Measurements from ENCODE around the gene TPT1. TPM values are rescaled to one million over a fixed set of nuclear protein-coding genes. Genes with fewer than 3 reads are reported as not detected.
"Not testable (repeated sequence)": the region's sequence is repeated elsewhere in the genome, so short reads cannot be mapped to it uniquely, and the experiment has no call there.

The TPT1 gene
- polyA plus RNA-seq, 2 of the 4 experiments (the other 2 are of a cell fraction), result 2,486 to 3,850 TPM

DNA sequence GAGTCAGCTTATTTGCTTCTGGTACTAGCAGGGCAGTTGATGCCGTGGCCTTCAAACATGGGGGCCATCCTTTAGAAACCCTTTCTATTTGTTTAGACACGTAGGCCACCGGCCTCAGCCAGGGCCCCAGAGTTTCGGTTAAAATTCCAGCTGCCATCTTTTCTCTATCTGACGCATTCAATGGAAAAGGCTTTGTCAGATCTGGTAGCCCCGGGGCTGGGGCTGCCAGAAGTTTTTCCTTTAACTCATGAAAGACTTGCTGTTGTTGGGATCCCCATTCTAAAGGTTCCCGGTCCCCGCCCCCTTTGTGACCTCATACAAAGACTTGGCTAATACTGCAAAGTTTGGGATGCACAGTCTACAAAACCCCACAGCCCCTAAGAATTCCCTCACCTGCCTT lies 35.7 kb upstream of the TPT1 start:
- not testable (repeated sequence) for H3K4me2 ChIP-seq

DNA sequence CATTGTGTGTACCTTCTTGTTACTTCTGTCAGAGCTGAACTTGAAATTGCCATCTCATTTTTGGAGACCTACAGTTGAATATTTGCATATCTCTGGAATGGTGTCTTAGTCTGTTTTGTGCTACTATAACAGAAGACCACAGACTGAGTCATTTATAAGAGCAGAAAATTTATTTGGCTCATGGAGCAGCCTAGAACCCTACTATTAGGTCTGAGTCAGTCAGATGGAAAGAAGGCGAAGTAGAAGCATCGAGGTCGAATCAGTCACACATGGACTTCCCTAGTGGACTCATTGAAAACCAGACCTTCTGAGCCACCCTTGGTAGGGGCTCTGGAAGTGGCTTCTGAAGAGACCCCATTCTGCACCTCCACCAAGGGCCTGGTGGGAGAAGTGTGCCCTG lies 33.9 kb upstream of the TPT1 start:
- TF ChIP-seq, protein P1, sequence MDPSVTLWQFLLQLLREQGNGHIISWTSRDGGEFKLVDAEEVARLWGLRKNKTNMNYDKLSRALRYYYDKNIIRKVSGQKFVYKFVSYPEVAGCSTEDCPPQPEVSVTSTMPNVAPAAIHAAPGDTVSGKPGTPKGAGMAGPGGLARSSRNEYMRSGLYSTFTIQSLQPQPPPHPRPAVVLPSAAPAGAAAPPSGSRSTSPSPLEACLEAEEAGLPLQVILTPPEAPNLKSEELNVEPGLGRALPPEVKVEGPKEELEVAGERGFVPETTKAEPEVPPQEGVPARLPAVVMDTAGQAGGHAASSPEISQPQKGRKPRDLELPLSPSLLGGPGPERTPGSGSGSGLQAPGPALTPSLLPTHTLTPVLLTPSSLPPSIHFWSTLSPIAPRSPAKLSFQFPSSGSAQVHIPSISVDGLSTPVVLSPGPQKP (IDR thresholded peaks at IDR 0.05; ENCODE audit: low read depth, low read length), result no peak
- TF ChIP-seq JUNB (IDR thresholded peaks at IDR 0.05), result no peak
- TF ChIP-seq, protein P2, sequence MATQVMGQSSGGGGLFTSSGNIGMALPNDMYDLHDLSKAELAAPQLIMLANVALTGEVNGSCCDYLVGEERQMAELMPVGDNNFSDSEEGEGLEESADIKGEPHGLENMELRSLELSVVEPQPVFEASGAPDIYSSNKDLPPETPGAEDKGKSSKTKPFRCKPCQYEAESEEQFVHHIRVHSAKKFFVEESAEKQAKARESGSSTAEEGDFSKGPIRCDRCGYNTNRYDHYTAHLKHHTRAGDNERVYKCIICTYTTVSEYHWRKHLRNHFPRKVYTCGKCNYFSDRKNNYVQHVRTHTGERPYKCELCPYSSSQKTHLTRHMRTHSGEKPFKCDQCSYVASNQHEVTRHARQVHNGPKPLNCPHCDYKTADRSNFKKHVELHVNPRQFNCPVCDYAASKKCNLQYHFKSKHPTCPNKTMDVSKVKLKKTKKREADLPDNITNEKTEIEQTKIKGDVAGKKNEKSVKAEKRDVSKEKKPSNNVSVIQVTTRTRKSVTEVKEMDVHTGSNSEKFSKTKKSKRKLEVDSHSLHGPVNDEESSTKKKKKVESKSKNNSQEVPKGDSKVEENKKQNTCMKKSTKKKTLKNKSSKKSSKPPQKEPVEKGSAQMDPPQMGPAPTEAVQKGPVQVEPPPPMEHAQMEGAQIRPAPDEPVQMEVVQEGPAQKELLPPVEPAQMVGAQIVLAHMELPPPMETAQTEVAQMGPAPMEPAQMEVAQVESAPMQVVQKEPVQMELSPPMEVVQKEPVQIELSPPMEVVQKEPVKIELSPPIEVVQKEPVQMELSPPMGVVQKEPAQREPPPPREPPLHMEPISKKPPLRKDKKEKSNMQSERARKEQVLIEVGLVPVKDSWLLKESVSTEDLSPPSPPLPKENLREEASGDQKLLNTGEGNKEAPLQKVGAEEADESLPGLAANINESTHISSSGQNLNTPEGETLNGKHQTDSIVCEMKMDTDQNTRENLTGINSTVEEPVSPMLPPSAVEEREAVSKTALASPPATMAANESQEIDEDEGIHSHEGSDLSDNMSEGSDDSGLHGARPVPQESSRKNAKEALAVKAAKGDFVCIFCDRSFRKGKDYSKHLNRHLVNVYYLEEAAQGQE (IDR thresholded peaks at IDR 0.05), result no peak
- no peak for TF ChIP-seq ESRRA (IDR thresholded peaks at IDR 0.05; ENCODE audit: borderline replicate concordance, low read length)
- no peak for TF ChIP-seq FOSL2 (IDR thresholded peaks at IDR 0.05)
- no peak for TF ChIP-seq FOSL2 (CRISPR knock-in tag; IDR thresholded peaks at IDR 0.05)
- TF ChIP-seq FOSB (CRISPR knock-in tag; IDR thresholded peaks at IDR 0.05), result no peak
- no peak for TF ChIP-seq SREBF2 (IDR thresholded peaks at IDR 0.05)
- TF ChIP-seq, protein P3, sequence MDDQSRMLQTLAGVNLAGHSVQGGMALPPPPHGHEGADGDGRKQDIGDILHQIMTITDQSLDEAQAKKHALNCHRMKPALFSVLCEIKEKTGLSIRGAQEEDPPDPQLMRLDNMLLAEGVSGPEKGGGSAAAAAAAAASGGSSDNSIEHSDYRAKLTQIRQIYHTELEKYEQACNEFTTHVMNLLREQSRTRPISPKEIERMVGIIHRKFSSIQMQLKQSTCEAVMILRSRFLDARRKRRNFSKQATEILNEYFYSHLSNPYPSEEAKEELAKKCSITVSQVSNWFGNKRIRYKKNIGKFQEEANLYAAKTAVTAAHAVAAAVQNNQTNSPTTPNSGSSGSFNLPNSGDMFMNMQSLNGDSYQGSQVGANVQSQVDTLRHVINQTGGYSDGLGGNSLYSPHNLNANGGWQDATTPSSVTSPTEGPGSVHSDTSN (IDR thresholded peaks at IDR 0.05), result no peak
- TF ChIP-seq ZNF302 (CRISPR knock-in tag; IDR thresholded peaks at IDR 0.05), result no peak
- TF ChIP-seq HOXB5 (CRISPR knock-in tag; IDR thresholded peaks at IDR 0.05), result no peak
- no peak for TF ChIP-seq BHLHE40 (IDR thresholded peaks at IDR 0.05; ENCODE audit: low read depth, low read length)
- TF ChIP-seq POLR2A (IDR thresholded peaks at IDR 0.05; ENCODE audit: low read length), result no peak
- TF ChIP-seq EHMT2 (IDR thresholded peaks at IDR 0.05; ENCODE audit: low read depth), result no peak
- no peak for TF ChIP-seq FOXS1 (CRISPR knock-in tag; IDR thresholded peaks at IDR 0.05)
- no peak for TF ChIP-seq EHF (CRISPR knock-in tag; IDR thresholded peaks at IDR 0.05)
- TF ChIP-seq, protein P4, sequence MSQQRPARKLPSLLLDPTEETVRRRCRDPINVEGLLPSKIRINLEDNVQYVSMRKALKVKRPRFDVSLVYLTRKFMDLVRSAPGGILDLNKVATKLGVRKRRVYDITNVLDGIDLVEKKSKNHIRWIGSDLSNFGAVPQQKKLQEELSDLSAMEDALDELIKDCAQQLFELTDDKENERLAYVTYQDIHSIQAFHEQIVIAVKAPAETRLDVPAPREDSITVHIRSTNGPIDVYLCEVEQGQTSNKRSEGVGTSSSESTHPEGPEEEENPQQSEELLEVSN (IDR thresholded peaks at IDR 0.05; ENCODE audit: borderline replicate concordance, low read depth), result no peak
- TF ChIP-seq CHD4 (IDR thresholded peaks at IDR 0.05; ENCODE audit: borderline replicate concordance), result no peak
- no peaks in the 10 kb centered on the region for H3K4me1 ChIP-seq
- no peaks in the 10 kb centered on the region for H3K9me3 ChIP-seq
- 88% methylated on average over 3 of the region's 3 CpGs for WGBS (ENCODE audit: missing lambda C conversion rate)
- ATAC-seq, result no peak
- no peak for FAIRE-seq
- no peak overlapping the region for H3K27ac ChIP-seq
- DNase-seq (ENCODE audit: low read depth in 1 of 2, low spot score in 1 of 2), result no peak
- ChIA-PET CTCF (no interaction called here), POLR2A (no interaction called here)
- H3K4me2 ChIP-seq, result no peak overlapping the region
- no peak overlapping the region for H3K4me3 ChIP-seq

More for the DNA sequence above, 35.7 kb upstream of the TPT1 start:
- H3K9me3 ChIP-seq; H3K27ac ChIP-seq; POLR2A ChIA-PET; H3K4me3 ChIP-seq; H3K4me1 ChIP-seq; ATAC-seq; FAIRE-seq; DNase-seq (ENCODE audit: low read depth in 1 of 2, low spot score in 1 of 2): not testable (repeated sequence)
- CTCF ChIA-PET, result interaction anchor here (1.5 kb wide), 1 partner anchor 17 kb away, joined by 4 read pairs; no protein-coding TSS in a partner anchor
- 80% methylated on average over 8 of the region's 8 CpGs for WGBS (ENCODE audit: missing lambda C conversion rate)

DNA sequence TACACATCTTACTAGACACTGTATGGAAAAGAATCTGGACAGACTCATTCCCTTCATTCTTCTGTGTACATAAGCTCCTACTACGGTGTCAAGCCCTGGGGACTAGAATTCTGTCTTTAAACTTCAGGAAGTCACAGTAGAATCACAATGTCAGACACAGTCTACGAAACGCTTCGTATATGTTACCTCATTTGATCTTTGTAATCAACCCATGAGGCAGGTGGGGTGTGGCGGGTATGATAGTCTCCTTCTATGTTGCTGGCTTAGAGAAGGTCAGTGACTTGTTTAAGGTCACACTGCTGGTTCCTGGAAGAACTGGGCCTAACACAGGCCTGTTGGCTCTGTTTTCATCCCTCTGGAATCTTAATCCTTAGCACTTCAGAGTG lies 32.2 kb upstream of the TPT1 start:
- Histone ChIP-seq H3K4me3 (no peak overlapping the region), H3K9me3 (no peaks in the 10 kb centered on the region), H3K4me2 (no peak overlapping the region), H3K27ac (no peak overlapping the region), H3K4me1 (peaks cover 3% of the 10 kb centered on the region; the same call in 1 of the 3 replicates)
- ATAC-seq (no peak), FAIRE-seq (no peak), DNase-seq (ENCODE audit: low read depth in 1 of 2, low spot score in 1 of 2) (no peak)
- POLR2A ChIA-PET, result no interaction called here
- TF ChIP-seq BHLHE40 (IDR thresholded peaks at IDR 0.05; ENCODE audit: low read depth, low read length) (no peak), CEBPB (IDR thresholded peaks at IDR 0.05) (no peak), ESRRA (IDR thresholded peaks at IDR 0.05; ENCODE audit: borderline replicate concordance, low read length) (no peak), ZNF302 (CRISPR knock-in tag; IDR thresholded peaks at IDR 0.05) (no peak), CBX8 (IDR thresholded peaks at IDR 0.05) (no peak), HOXB13 (CRISPR knock-in tag; IDR thresholded peaks at IDR 0.05; ENCODE audit: low read depth) (no peak)
- TF ChIP-seq, protein P4 (IDR thresholded peaks at IDR 0.05; ENCODE audit: borderline replicate concordance, low read depth), result no peak
- CTCF ChIA-PET, result interaction anchor here (1.8 to 5.0 kb wide), 2 partner anchors 21 to 22 kb away, joined by 8 to 59 read pairs; no protein-coding TSS in a partner anchor
- 85% methylated on average over 5 of the region's 5 CpGs for WGBS (ENCODE audit: missing lambda C conversion rate)

Data from A549 (cell line).